GM21528 (cell line): ENCODE data around the gene KRTCAP2.

ENCODE experiments used
- ATAC-seq: cut with Tn5 transposase; IDR thresholded peaks from one replicate; pipeline ENCODE4 v1.9.1; 2021; ENCODE audit warnings: mild to moderate bottlenecking, moderate library complexity; ENCODE audit not compliant: unreplicated experiment, low FRiP score

The KRTCAP2 gene

GRCh38 chr1:155121249-155121648 lies 51.9 kb downstream of the KRTCAP2 start:
- ATAC-seq: no peak

GRCh38 chr1:155120253-155120652 lies 52.9 kb downstream of the KRTCAP2 start:
- no peak for ATAC-seq
